Measurements from ENCODE around the gene CTBS. TPM values are rescaled to one million over a fixed set of nuclear protein-coding genes. Genes with fewer than 3 reads are reported as not detected.

CTBS gene
- total RNA-seq, 2 donors from 2014 or later = 12.3 to 19.6 TPM

GRCh38 chr1:84611091-84611490 lies 36.9 kb upstream of the CTBS start:
- H3K27ac Mint-ChIP-seq = no peak overlapping the region
- Histone ChIP-seq H3K27me3 (ENCODE audit: control insufficient read depth, insufficient read depth, low read length, poor library complexity, severe bottlenecking) (no peaks in the 10 kb centered on the region), H3K9ac (ENCODE audit: extremely low read depth, low read length, poor library complexity, severe bottlenecking) (no peak overlapping the region), H3K27ac (ENCODE audit: low read depth, low read length) (no peak overlapping the region), H3K4me3 (ENCODE audit: low read length) (peak overlapping the region; percentile 72), H3K4me1 (ENCODE audit: control insufficient read depth, insufficient read depth, low read length) (no peaks in the 10 kb centered on the region), H3K9me3 (ENCODE audit: control insufficient read depth, low read length) (peaks cover 92% of the 10 kb centered on the region), H3K36me3 (ENCODE audit: control insufficient read depth, insufficient read depth, low read length) (no peaks in the 10 kb centered on the region)
- no peaks in the 10 kb centered on the region for H3K4me1 Mint-ChIP-seq
- peaks cover 19% of the 10 kb centered on the region for H3K36me3 Mint-ChIP-seq (ENCODE audit: low read depth)
- H3K9me3 Mint-ChIP-seq = peaks cover 82% of the 10 kb centered on the region
- no peak for DNase-seq
- TF ChIP-seq CTCF (conservative IDR thresholded peaks at IDR 0.05) = no peak
- peaks cover 2% of the 10 kb centered on the region for H3K27me3 Mint-ChIP-seq (ENCODE audit: insufficient read depth)
- H3K4me3 Mint-ChIP-seq = no peak overlapping the region
- 55% methylated on average over 1 of the region's 1 CpG; no CpG with 5 or more reads in 1 of the 2 experiments for WGBS, 2 experiments (ENCODE audit: insufficient coverage in 1 of 2, insufficient read length in 1 of 2)

GRCh38 chr1:84606977-84607376 lies 32.7 kb upstream of the CTBS start:
- H3K27me3 Mint-ChIP-seq (ENCODE audit: insufficient read depth) = peaks cover 2% of the 10 kb centered on the region
- Histone ChIP-seq H3K9me3 (ENCODE audit: control insufficient read depth, low read length) (peaks cover 90% of the 10 kb centered on the region), H3K27ac (ENCODE audit: low read depth, low read length) (no peak overlapping the region), H3K4me3 (ENCODE audit: low read length) (peak overlapping the region; percentile 72), H3K27me3 (ENCODE audit: control insufficient read depth, insufficient read depth, low read length, poor library complexity, severe bottlenecking) (no peaks in the 10 kb centered on the region), H3K36me3 (ENCODE audit: control insufficient read depth, insufficient read depth, low read length) (no peaks in the 10 kb centered on the region), H3K4me1 (ENCODE audit: control insufficient read depth, insufficient read depth, low read length) (no peaks in the 10 kb centered on the region), H3K9ac (ENCODE audit: extremely low read depth, low read length, poor library complexity, severe bottlenecking) (no peak overlapping the region)
- peaks cover 16% of the 10 kb centered on the region for H3K36me3 Mint-ChIP-seq (ENCODE audit: low read depth)
- H3K27ac Mint-ChIP-seq = no peak overlapping the region
- peaks cover 9% of the 10 kb centered on the region for H3K4me1 Mint-ChIP-seq
- peaks cover 85% of the 10 kb centered on the region for H3K9me3 Mint-ChIP-seq
- no peak for TF ChIP-seq CTCF (conservative IDR thresholded peaks at IDR 0.05)
- H3K4me3 Mint-ChIP-seq = no peak overlapping the region
- no peak for DNase-seq
- WGBS, 2 experiments (ENCODE audit: insufficient coverage in 1 of 2, insufficient read length in 1 of 2) = 68 to 79% methylated on average over 3 to 5 of the region's 5 CpGs

DNA sequence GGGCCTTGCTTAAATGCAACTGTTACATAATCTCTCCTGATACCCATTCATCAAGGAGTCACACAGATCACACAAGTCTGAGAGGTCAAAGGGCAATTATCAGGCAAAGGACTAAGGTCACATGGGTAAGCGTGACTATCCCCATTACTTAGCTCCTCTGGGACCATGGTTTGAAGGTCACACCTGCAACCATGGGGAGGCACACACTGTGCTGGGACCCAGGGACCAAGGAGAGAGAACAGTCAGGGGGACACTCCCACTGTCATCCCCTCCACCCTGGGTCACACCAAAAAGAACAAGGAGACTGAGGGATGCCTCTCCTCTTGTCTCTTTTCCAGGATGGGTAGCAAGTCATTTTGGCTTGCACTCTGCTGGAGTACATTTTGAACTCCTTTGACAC lies 30.9 kb upstream of the CTBS start:
- no peak for DNase-seq
- no peaks in the 10 kb centered on the region for H3K36me3 ChIP-seq (ENCODE audit: control insufficient read depth, insufficient read depth, low read length)
- Mint-ChIP-seq H3K4me1 (peaks cover 9% of the 10 kb centered on the region), H3K27ac (no peak overlapping the region), H3K9me3 (peaks cover 80% of the 10 kb centered on the region), H3K4me3 (no peak overlapping the region), H3K27me3 (ENCODE audit: insufficient read depth) (peaks cover 2% of the 10 kb centered on the region), H3K36me3 (ENCODE audit: low read depth) (peaks cover 16% of the 10 kb centered on the region)
- 83 to 92% methylated on average over 1 of the region's 1 CpG for whole genome bisulfite sequencing, 2 experiments (ENCODE audit: insufficient coverage in 1 of 2, insufficient read length in 1 of 2)
- no peak overlapping the region for H3K27ac ChIP-seq (ENCODE audit: low read depth, low read length)
- no peak for TF ChIP-seq CTCF (conservative IDR thresholded peaks at IDR 0.05)
- H3K4me3 ChIP-seq (ENCODE audit: low read length) = peak overlapping the region; percentile 72
- H3K4me1 ChIP-seq (ENCODE audit: control insufficient read depth, insufficient read depth, low read length) = no peaks in the 10 kb centered on the region
- no peaks in the 10 kb centered on the region for H3K27me3 ChIP-seq (ENCODE audit: control insufficient read depth, insufficient read depth, low read length, poor library complexity, severe bottlenecking)
- no peak overlapping the region for H3K9ac ChIP-seq (ENCODE audit: extremely low read depth, low read length, poor library complexity, severe bottlenecking)
- peaks cover 76% of the 10 kb centered on the region for H3K9me3 ChIP-seq (ENCODE audit: control insufficient read depth, low read length)

Measured in endodermal cell (in vitro differentiated cells).